Common myeloid progenitor, CD34-positive (primary cell): ENCODE results near the gene C4A.
"Not testable (repeated sequence)": the region's sequence is repeated elsewhere in the genome, so short reads cannot be mapped to it uniquely, and the experiment has no call there.

ENCODE experiments used
- CTCF ChIA-PET: fragments of 350-600 bp; sonication (Branson Sonifier 250); formaldehyde crosslinking; loops from one replicate; lab custom pipeline; 2021; ENCODE audit warnings: antibody characterized with exemption; lab: Charles Lee
- POLR2A ChIA-PET: fragments of 350-600 bp; sonication (Branson Sonifier 250); formaldehyde crosslinking; loops from one replicate; lab custom pipeline; 2021; ENCODE audit warnings: antibody characterized with exemption; lab: Charles Lee
- DNase-seq, 3 donors: peaks; one replicate each; pipeline versions ENCODE4 v3.0.0 to v3.0.0-alpha.2; 2013
- H3K27ac ChIP-seq, 2 experiments: 1 replicate in 1 of 2; 2 replicates in 1 of 2; pipeline ENCODE4 v1.7.0; 2013; ENCODE audit warnings: inconsistent platforms in 2 of 2, low read length in 2 of 2, mild to moderate bottlenecking in 2 of 2, low read depth in 1 of 2, moderate library complexity in 1 of 2; ENCODE audit not compliant: severe bottlenecking in 2 of 2, insufficient read depth in 1 of 2, poor library complexity in 1 of 2
- H3K27me3 ChIP-seq, 5 experiments: replicated peaks in 2 of 5; 1 replicate in 3 of 5; 2 replicates in 2 of 5; pipeline versions ENCODE4 v1.6.1 to v1.7.0; 2013; ENCODE audit warnings: low read length in 4 of 5, mild to moderate bottlenecking in 2 of 5, moderate library complexity in 2 of 5, inconsistent platforms in 1 of 5; ENCODE audit not compliant: insufficient read depth in 5 of 5, control insufficient read depth in 4 of 5
- H3K36me3 ChIP-seq, 4 experiments: 1 replicate in 2 of 4; 2 replicates in 2 of 4; pipeline versions ENCODE4 v1.6.1 to v1.7.0; 2013; ENCODE audit warnings: low read length in 3 of 4, control low read depth in 1 of 4, mild to moderate bottlenecking in 1 of 4; ENCODE audit not compliant: control insufficient read depth in 4 of 4, insufficient read depth in 4 of 4
- H3K4me1 ChIP-seq, 4 experiments: 1 replicate in 3 of 4; 2 replicates in 1 of 4; pipeline versions ENCODE4 v1.6.1 to v1.7.1; 2013; ENCODE audit warnings: low read length in 3 of 4, mild to moderate bottlenecking in 3 of 4, control low read depth in 1 of 4, inconsistent platforms in 1 of 4, moderate library complexity in 1 of 4; ENCODE audit not compliant: control insufficient read depth in 4 of 4, insufficient read depth in 4 of 4; ENCODE audit errors: control extremely low read depth in 1 of 4
- H3K4me3 ChIP-seq, 7 experiments: 1 replicate in 4 of 7; 2 replicates in 3 of 7; pipeline versions ENCODE4 v1.5.1 to v1.7.0; 2013; ENCODE audit warnings: mild to moderate bottlenecking in 7 of 7, low read length in 6 of 7, moderate library complexity in 6 of 7, inconsistent platforms in 2 of 7, low read depth in 2 of 7, control low read depth in 1 of 7; ENCODE audit not compliant: insufficient read depth in 4 of 7, control insufficient read depth in 1 of 7; ENCODE audit errors: extremely low read depth in 1 of 7
- H3K9me3 ChIP-seq, 5 experiments: 1 replicate in 4 of 5; 2 replicates in 1 of 5; pipeline versions ENCODE4 v1.6.1 to v1.7.1; 2013; ENCODE audit warnings: low read length in 4 of 5, mild to moderate bottlenecking in 2 of 5, inconsistent platforms in 1 of 5, low read depth in 1 of 5, moderate library complexity in 1 of 5; ENCODE audit not compliant: control insufficient read depth in 4 of 5, insufficient read depth in 2 of 5; ENCODE audit errors: control extremely low read depth in 1 of 5
- WGBS: methylation state at CpG from one replicate; pipeline ENCODE4 v1.1.5; 2013; ENCODE audit not compliant: insufficient coverage; 5-methylcytosine and 5-hydroxymethylcytosine counted together

C4A gene

GRCh38 chr6:32007086-32007485, 25.2 kb downstream of the C4A start:
- POLR2A ChIA-PET, H3K27ac ChIP-seq, H3K4me3 ChIP-seq, H3K36me3 ChIP-seq, H3K9me3 ChIP-seq, H3K27me3 ChIP-seq, CTCF ChIA-PET, DNase-seq, H3K4me1 ChIP-seq: not testable (repeated sequence)
- WGBS: 87% methylated on average over 5 of the region's 12 CpGs

- no CpG with 5 or more reads among the region's 24 CpGs for WGBS
- CTCF ChIA-PET, H3K27ac ChIP-seq, H3K4me3 ChIP-seq, H3K27me3 ChIP-seq, H3K36me3 ChIP-seq, DNase-seq, H3K9me3 ChIP-seq, H3K4me1 ChIP-seq, POLR2A ChIA-PET: not testable (repeated sequence)
Observed at GRCh38 chr6:32008037-32008436, 26.2 kb downstream of the C4A start.

GRCh38 chr6:32008616-32009015, 26.8 kb downstream of the C4A start:
- CTCF ChIA-PET, H3K9me3 ChIP-seq, H3K27ac ChIP-seq, DNase-seq, H3K36me3 ChIP-seq, POLR2A ChIA-PET, H3K27me3 ChIP-seq, H3K4me3 ChIP-seq, H3K4me1 ChIP-seq: not testable (repeated sequence)
- 69% methylated on average over 3 of the region's 12 CpGs for WGBS

- POLR2A ChIA-PET, DNase-seq: not testable (repeated sequence)
Observed at GRCh38 chr6:32009537-32009936, 27.7 kb downstream of the C4A start.

GRCh38 chr6:32010856-32011530, 29.1 kb downstream of the C4A start:
- H3K9me3 ChIP-seq, H3K27ac ChIP-seq, H3K27me3 ChIP-seq, DNase-seq, H3K4me3 ChIP-seq, POLR2A ChIA-PET, H3K4me1 ChIP-seq, CTCF ChIA-PET, H3K36me3 ChIP-seq: not testable (repeated sequence)
- WGBS: no CpG with 5 or more reads among the region's 27 CpGs

More at GRCh38 chr6:32009537-32009936, 27.7 kb downstream of the C4A start:
- H3K4me1 ChIP-seq, CTCF ChIA-PET, H3K9me3 ChIP-seq, H3K4me3 ChIP-seq, H3K27me3 ChIP-seq, H3K36me3 ChIP-seq, H3K27ac ChIP-seq: not testable (repeated sequence)
- WGBS: 86% methylated on average over 1 of the region's 12 CpGs

GRCh38 chr6:32012941-32013617, 31.2 kb downstream of the C4A start:
- 100% methylated on average over 3 of the region's 17 CpGs for WGBS
- H3K4me1 ChIP-seq, CTCF ChIA-PET, H3K27ac ChIP-seq, H3K4me3 ChIP-seq, DNase-seq, POLR2A ChIA-PET, H3K9me3 ChIP-seq, H3K36me3 ChIP-seq, H3K27me3 ChIP-seq: not testable (repeated sequence)

- POLR2A ChIA-PET, DNase-seq, H3K27ac ChIP-seq, CTCF ChIA-PET, H3K4me3 ChIP-seq, H3K9me3 ChIP-seq, H3K4me1 ChIP-seq, H3K27me3 ChIP-seq, H3K36me3 ChIP-seq: not testable (repeated sequence)
- no CpG with 5 or more reads among the region's 5 CpGs for WGBS
Observed at GRCh38 chr6:32013738-32014137, 31.9 kb downstream of the C4A start.
